Trophoblast cell (in vitro differentiated cells and primary cell): ENCODE data around the gene MED26.

Experiments used
- DNase-seq, 2 donors: peaks; one replicate each; pipeline ENCODE4 v3.0.0-alpha.2; 2016
- H2AFZ ChIP-seq: 2 replicates; pipeline ENCODE4 v1.6.1; 2013; ENCODE audit warnings: low read length, moderate library complexity, mild to moderate bottlenecking; ENCODE audit not compliant: insufficient read depth, poor library complexity
- H2AK5ac ChIP-seq: 2 replicates; pipeline ENCODE4 v1.6.1; 2013; ENCODE audit warnings: mild to moderate bottlenecking, low read length
- H2BK120ac ChIP-seq: 2 replicates; pipeline ENCODE4 v1.6.1; 2013; ENCODE audit warnings: low read length, mild to moderate bottlenecking, moderate library complexity; ENCODE audit not compliant: insufficient read depth, poor library complexity
- H2BK12ac ChIP-seq: 2 replicates; pipeline ENCODE4 v1.6.1; 2013; ENCODE audit warnings: mild to moderate bottlenecking, low read length, moderate library complexity
- H2BK5ac ChIP-seq: 2 replicates; pipeline ENCODE4 v1.6.1; 2013; ENCODE audit warnings: low read length, low read depth, moderate library complexity, mild to moderate bottlenecking; ENCODE audit not compliant: poor library complexity
- H3K14ac ChIP-seq: 2 replicates; pipeline ENCODE4 v1.6.1; 2013; ENCODE audit warnings: mild to moderate bottlenecking, low read length
- H3K18ac ChIP-seq: 2 replicates; pipeline ENCODE4 v1.6.1; 2013; ENCODE audit warnings: mild to moderate bottlenecking, low read length
- H3K23ac ChIP-seq: 2 replicates; pipeline ENCODE4 v1.6.1; 2013; ENCODE audit warnings: low read length
- H3K27ac ChIP-seq: 2 replicates; pipeline ENCODE4 v1.5.1; 2013; ENCODE audit warnings: low read depth, mild to moderate bottlenecking, inconsistent platforms, low read length, moderate library complexity
- H3K27me3 ChIP-seq: 2 replicates; pipeline ENCODE4 v1.6.1; 2013; ENCODE audit warnings: inconsistent platforms, mild to moderate bottlenecking, low read length, moderate library complexity; ENCODE audit not compliant: insufficient read depth
- H3K36me3 ChIP-seq, 2 experiments: 1 replicate in 1 of 2; 2 replicates in 1 of 2; pipeline ENCODE4 v1.6.1; 2013; ENCODE audit warnings: low read length in 2 of 2, mild to moderate bottlenecking in 2 of 2, moderate library complexity in 1 of 2; ENCODE audit not compliant: insufficient read depth in 2 of 2, control insufficient read depth in 1 of 2
- H3K4ac ChIP-seq: 2 replicates; pipeline ENCODE4 v1.6.1; 2013; ENCODE audit warnings: low read depth, mild to moderate bottlenecking, low read length, moderate library complexity
- H3K4me1 ChIP-seq, 2 experiments: 1 replicate in 1 of 2; 2 replicates in 1 of 2; pipeline ENCODE4 v1.6.1; 2013; ENCODE audit warnings: low read length in 2 of 2, mild to moderate bottlenecking in 2 of 2, moderate library complexity in 1 of 2; ENCODE audit not compliant: insufficient read depth in 2 of 2, control insufficient read depth in 1 of 2
- H3K4me2 ChIP-seq: 2 replicates; pipeline ENCODE4 v1.6.1; 2013; ENCODE audit warnings: inconsistent platforms, mild to moderate bottlenecking, low read length, moderate library complexity
- H3K4me3 ChIP-seq: 2 replicates; pipeline ENCODE4 v1.5.1; 2013; ENCODE audit warnings: mild to moderate bottlenecking, low read depth, low read length, inconsistent platforms
- H3K79me1 ChIP-seq: one replicate; pipeline ENCODE4 v1.6.1; 2013; ENCODE audit warnings: low read length
- H3K79me2 ChIP-seq: 2 replicates; pipeline ENCODE4 v1.6.1; 2013; ENCODE audit warnings: low read length, mild to moderate bottlenecking; ENCODE audit not compliant: control insufficient read depth, insufficient read depth, poor library complexity
- H3K9ac ChIP-seq: 2 replicates; pipeline ENCODE4 v1.6.1; 2013; ENCODE audit warnings: mild to moderate bottlenecking, low read length
- H3K9me3 ChIP-seq: 2 replicates; pipeline ENCODE4 v1.6.1; 2013; ENCODE audit warnings: low read depth, mild to moderate bottlenecking, control low read depth, inconsistent platforms, low read length; ENCODE audit not compliant: insufficient read depth
- H4K12ac ChIP-seq: 2 replicates; pipeline ENCODE4 v1.6.1; 2013; ENCODE audit warnings: low read depth, mild to moderate bottlenecking, low read length, moderate library complexity
- H4K8ac ChIP-seq: 2 replicates; pipeline ENCODE4 v1.6.1; 2013; ENCODE audit warnings: low read depth, mild to moderate bottlenecking, low read length, moderate library complexity
- H4K91ac ChIP-seq: one replicate; pipeline ENCODE4 v1.6.1; 2013; ENCODE audit warnings: low read depth, mild to moderate bottlenecking, low read length, moderate library complexity
- WGBS: extraction: QIAGEN DNeasy Blood & Tissue Kit; methylation state at CpG from one replicate; pipeline ENCODE4 v1.1.7; 2013; ENCODE audit warnings: missing lambda C conversion rate; ENCODE audit not compliant: insufficient read length, insufficient coverage; ENCODE audit errors: extremely low coverage; 5-methylcytosine and 5-hydroxymethylcytosine counted together

The MED26 gene

GRCh38 chr19:16585808-16586476 lies 42.1 kb downstream of the MED26 start:
- Histone ChIP-seq H3K9ac (no peak overlapping the region), H3K4me1 (peaks cover 58 to 61% of the 10 kb centered on the region in 2 experiments), H3K4me2 (no peak overlapping the region), H3K14ac (no peak overlapping the region), H3K4me3 (no peak overlapping the region), H2BK120ac (no peak overlapping the region), H3K36me3 (no peaks in the 10 kb centered on the region), H4K12ac (no peak overlapping the region), H3K18ac (no peak overlapping the region), H3K27me3 (no peaks in the 10 kb centered on the region), H4K91ac (no peak overlapping the region), H2AK5ac (no peak overlapping the region), H3K79me2 (peaks cover 17% of the 10 kb centered on the region), H3K79me1 (peaks cover 2% of the 10 kb centered on the region), H3K9me3 (peaks cover 2% of the 10 kb centered on the region), H2AFZ (peak overlapping the region; percentile 13), H3K27ac (no peak overlapping the region), H3K4ac (peak overlapping the region; percentile 44), H3K23ac (no peak overlapping the region), H4K8ac (no peak overlapping the region), H2BK5ac (no peak overlapping the region), H2BK12ac (no peak overlapping the region)
- WGBS: no CpG with 5 or more reads among the region's 11 CpGs
- DNase-seq: peak in 1 of 2 donors; percentile 40

GRCh38 chr19:16585094-16585801 lies 42.8 kb downstream of the MED26 start:
- Histone ChIP-seq H3K4me2 (no peak overlapping the region), H3K4ac (peak overlapping the region; percentile 19), H3K27ac (peak overlapping the region; percentile 8), H3K4me1 (peaks cover 58 to 63% of the 10 kb centered on the region in 2 experiments), H3K9ac (no peak overlapping the region), H3K23ac (no peak overlapping the region), H2AK5ac (no peak overlapping the region), H3K79me2 (peaks cover 17% of the 10 kb centered on the region), H2BK12ac (no peak overlapping the region), H4K91ac (no peak overlapping the region), H3K36me3 (no peaks in the 10 kb centered on the region), H3K79me1 (peaks cover 2% of the 10 kb centered on the region), H2AFZ (no peak overlapping the region), H3K9me3 (peaks cover 2% of the 10 kb centered on the region), H3K18ac (peak overlapping the region; percentile 14), H2BK5ac (no peak overlapping the region), H3K4me3 (peak overlapping the region; percentile 27), H4K12ac (no peak overlapping the region), H3K27me3 (no peaks in the 10 kb centered on the region), H3K14ac (no peak overlapping the region), H2BK120ac (no peak overlapping the region), H4K8ac (no peak overlapping the region)
- no CpG with 5 or more reads among the region's 13 CpGs for WGBS
- DNase-seq: no peak

- H3K27ac ChIP-seq: no peak overlapping the region
- no peak overlapping the region for H2BK5ac ChIP-seq
- no peak overlapping the region for H3K4me3 ChIP-seq
- peak; percentile 67 to 70 for DNase-seq
- H4K8ac ChIP-seq: no peak overlapping the region
- no peak overlapping the region for H2AFZ ChIP-seq
- H3K79me2 ChIP-seq: peaks cover 20% of the 10 kb centered on the region
- no peak overlapping the region for H4K91ac ChIP-seq
- no peaks in the 10 kb centered on the region for H3K27me3 ChIP-seq
- no peak overlapping the region for H2BK120ac ChIP-seq
- peaks cover 2% of the 10 kb centered on the region for H3K79me1 ChIP-seq
- H3K9ac ChIP-seq: no peak overlapping the region
- peak overlapping the region; percentile 28 for H3K18ac ChIP-seq
- H3K14ac ChIP-seq: no peak overlapping the region
- H3K9me3 ChIP-seq: peaks cover 2% of the 10 kb centered on the region
- H3K4me2 ChIP-seq: peak overlapping the region; percentile 35
- H3K23ac ChIP-seq: no peak overlapping the region
- no peak overlapping the region for H2BK12ac ChIP-seq
- WGBS: no CpG with 5 or more reads among the region's 15 CpGs
- H3K4me1 ChIP-seq: peaks cover 58 to 63% of the 10 kb centered on the region in 2 experiments
- no peaks in the 10 kb centered on the region for H3K36me3 ChIP-seq
- peak overlapping the region; percentile 19 for H3K4ac ChIP-seq
- H4K12ac ChIP-seq: no peak overlapping the region
- H2AK5ac ChIP-seq: no peak overlapping the region
Observed at GRCh38 chr19:16584248-16585093, 43.5 kb downstream of the MED26 start.

- H2BK12ac ChIP-seq: no peak overlapping the region
- no peaks in the 10 kb centered on the region for H3K27me3 ChIP-seq
- H4K91ac ChIP-seq: no peak overlapping the region
- H3K14ac ChIP-seq: peak overlapping the region; percentile 18
- no peak overlapping the region for H3K9ac ChIP-seq
- peaks cover 16% of the 10 kb centered on the region for H3K79me2 ChIP-seq
- no peak overlapping the region for H2BK120ac ChIP-seq
- H4K8ac ChIP-seq: no peak overlapping the region
- peaks cover 2% of the 10 kb centered on the region for H3K9me3 ChIP-seq
- H3K4me2 ChIP-seq: no peak overlapping the region
- H3K27ac ChIP-seq: no peak overlapping the region
- H2AK5ac ChIP-seq: no peak overlapping the region
- H3K4me1 ChIP-seq: peaks cover 46 to 52% of the 10 kb centered on the region in 2 experiments
- H3K36me3 ChIP-seq: peaks cover 11 to 13% of the 10 kb centered on the region in 2 experiments
- H3K23ac ChIP-seq: no peak overlapping the region
- no peak overlapping the region for H2AFZ ChIP-seq
- no peak overlapping the region for H3K4me3 ChIP-seq
- peaks cover 2% of the 10 kb centered on the region for H3K79me1 ChIP-seq
- no peak overlapping the region for H2BK5ac ChIP-seq
- no peak overlapping the region for H4K12ac ChIP-seq
- peak overlapping the region; percentile 16 for H3K4ac ChIP-seq
- no CpG with 5 or more reads among the region's 10 CpGs for WGBS
- H3K18ac ChIP-seq: peak overlapping the region; percentile 19
- DNase-seq: no peak
Observed at GRCh38 chr19:16582486-16583261, 45.3 kb downstream of the MED26 start.
